Prostate gland (tissue), 2 donors: ENCODE data around the gene HTR1E.

ENCODE experiments used
- POLR2A ChIP-seq: fragments of 450-650 bp; IDR thresholded peaks from one replicate; pipeline ENCODE4 v1.6.1; 2016; ENCODE audit warnings: antibody characterized with exemption, mild to moderate bottlenecking
- TF ChIP-seq, protein P1 (sequence below), 4 experiments: fragments of 200-600 bp in 2 of 4; fragments of 450-650 bp in 2 of 4; sonication (generic) in 2 of 4; IDR thresholded peaks; 1 replicate in 3 of 4; 2 replicates in 1 of 4; pipeline ENCODE4 v1.5.1; 2016 to 2019; ENCODE audit warnings: antibody characterized with exemption in 4 of 4, mild to moderate bottlenecking in 2 of 4, moderate library complexity in 2 of 4

DNA sequence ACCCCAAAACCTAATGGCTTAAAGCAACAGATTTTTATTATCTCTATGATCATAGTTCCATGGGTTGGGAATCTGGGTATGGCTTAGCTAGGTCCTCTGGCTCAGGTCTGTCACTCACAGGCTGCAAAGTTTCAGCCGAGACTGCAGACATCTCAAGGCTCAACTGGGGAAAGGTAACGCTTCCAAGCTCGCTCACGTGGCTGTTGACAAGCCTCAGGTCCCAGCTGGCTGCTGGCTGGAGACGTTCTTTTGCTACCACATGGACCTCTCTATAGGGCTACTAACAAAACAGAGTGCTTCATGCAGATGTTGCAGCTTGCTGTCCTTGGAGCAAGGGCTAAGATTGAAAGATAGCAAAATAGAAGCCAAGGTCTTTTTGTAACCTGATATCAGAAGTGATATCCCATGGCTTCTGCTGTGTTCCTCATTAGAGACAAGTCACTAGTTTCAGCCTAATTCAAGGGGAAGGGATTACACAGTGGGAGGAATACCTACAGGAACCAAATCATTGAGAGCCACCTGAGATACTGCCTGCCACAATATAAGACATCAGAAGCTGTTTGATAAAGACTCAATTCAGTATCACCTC, 6.6 kb downstream of the HTR1E start:
- TF ChIP-seq, protein P1, sequence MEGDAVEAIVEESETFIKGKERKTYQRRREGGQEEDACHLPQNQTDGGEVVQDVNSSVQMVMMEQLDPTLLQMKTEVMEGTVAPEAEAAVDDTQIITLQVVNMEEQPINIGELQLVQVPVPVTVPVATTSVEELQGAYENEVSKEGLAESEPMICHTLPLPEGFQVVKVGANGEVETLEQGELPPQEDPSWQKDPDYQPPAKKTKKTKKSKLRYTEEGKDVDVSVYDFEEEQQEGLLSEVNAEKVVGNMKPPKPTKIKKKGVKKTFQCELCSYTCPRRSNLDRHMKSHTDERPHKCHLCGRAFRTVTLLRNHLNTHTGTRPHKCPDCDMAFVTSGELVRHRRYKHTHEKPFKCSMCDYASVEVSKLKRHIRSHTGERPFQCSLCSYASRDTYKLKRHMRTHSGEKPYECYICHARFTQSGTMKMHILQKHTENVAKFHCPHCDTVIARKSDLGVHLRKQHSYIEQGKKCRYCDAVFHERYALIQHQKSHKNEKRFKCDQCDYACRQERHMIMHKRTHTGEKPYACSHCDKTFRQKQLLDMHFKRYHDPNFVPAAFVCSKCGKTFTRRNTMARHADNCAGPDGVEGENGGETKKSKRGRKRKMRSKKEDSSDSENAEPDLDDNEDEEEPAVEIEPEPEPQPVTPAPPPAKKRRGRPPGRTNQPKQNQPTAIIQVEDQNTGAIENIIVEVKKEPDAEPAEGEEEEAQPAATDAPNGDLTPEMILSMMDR (IDR thresholded peaks at IDR 0.05), result no peak
- TF ChIP-seq POLR2A, result no peak
